HT-29 (cell line): ENCODE measurements around the gene UBE2L6. TPM values are rescaled to one million over a fixed set of nuclear protein-coding genes. Genes with fewer than 3 reads are reported as not detected.
"Not testable (repeated sequence)": the region's sequence is repeated elsewhere in the genome, so short reads cannot be mapped to it uniquely, and the experiment has no call there.

Source experiments
- DNase-seq: peaks from one replicate; pipeline ENCODE4 v3.0.0-alpha.2; 2015; ENCODE audit warnings: low spot score
- total RNA-seq: library from RNA; depleted of rRNA; stranded (reverse); fragments of >200 nt; shearing (Covaris generic); gene quantifications from 2 replicates; pipeline ENCODE4 v1.2.3, GENCODE V29; 2014

The UBE2L6 gene
- total RNA-seq, 1 experiment from 2014 or later, result 3.5 TPM

GRCh38 chr11:57566905-57567514 lies 462 bp downstream of the UBE2L6 start:
- no peak for DNase-seq

- peak; percentile 19 for DNase-seq
Observed at GRCh38 chr11:57566005-57566904, 1.2 kb downstream of the UBE2L6 start.

GRCh38 chr11:57562596-57562995 lies 4.9 kb downstream of the UBE2L6 start:
- DNase-seq, result peak; percentile 28

GRCh38 chr11:57560146-57560545 lies 7.3 kb downstream of the UBE2L6 start:
- DNase-seq, result peak; percentile 53

- DNase-seq, result no peak
Observed at GRCh38 chr11:57556041-57556440, 11.4 kb downstream of the UBE2L6 start.

- DNase-seq, result no peak
Observed at GRCh38 chr11:57555393-57555792, 12.1 kb downstream of the UBE2L6 start.

- no peak for DNase-seq
Observed at GRCh38 chr11:57552479-57552878, 15.0 kb downstream of the UBE2L6 start.

DNA sequence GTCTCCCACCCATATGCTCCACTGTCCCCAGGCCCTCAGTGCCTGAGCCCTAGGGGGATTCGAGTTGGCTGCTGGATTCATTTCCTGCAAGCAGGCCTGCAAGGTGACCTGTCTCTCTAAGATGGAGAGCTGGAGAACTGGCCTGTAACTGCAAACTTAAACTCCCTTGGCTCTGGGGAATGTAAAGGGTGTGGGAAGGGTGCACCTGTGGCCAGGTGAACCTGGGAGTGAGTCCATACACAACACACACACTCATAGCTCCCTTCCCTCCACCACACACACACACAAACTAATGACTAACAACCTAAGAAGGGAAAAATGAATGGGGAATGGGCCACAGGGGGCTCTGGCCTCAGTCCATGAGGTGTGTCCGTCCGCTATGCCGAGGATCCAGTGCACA lies 15.5 kb downstream of the UBE2L6 start:
- no peak for DNase-seq

DNA sequence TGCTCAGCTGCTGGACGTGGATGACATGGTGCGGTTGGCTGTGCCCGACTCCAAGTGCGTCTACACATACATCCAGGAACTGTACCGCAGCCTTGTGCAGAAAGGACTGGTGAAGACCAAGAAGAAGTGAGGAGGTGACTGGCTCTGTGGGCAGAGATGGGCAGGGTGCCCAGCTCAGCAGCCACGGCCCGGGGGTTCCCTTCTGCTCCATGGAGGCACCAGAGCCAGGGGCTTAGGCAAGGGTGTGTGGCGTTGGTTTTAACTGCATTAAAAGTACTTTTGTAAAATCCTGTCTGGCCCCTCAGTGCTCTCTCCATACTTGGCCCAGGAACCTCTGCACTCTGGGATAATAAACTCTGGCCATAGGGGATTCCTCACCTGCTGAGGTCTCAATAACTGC lies 17.5 kb downstream of the UBE2L6 start:
- no peak for DNase-seq

DNA sequence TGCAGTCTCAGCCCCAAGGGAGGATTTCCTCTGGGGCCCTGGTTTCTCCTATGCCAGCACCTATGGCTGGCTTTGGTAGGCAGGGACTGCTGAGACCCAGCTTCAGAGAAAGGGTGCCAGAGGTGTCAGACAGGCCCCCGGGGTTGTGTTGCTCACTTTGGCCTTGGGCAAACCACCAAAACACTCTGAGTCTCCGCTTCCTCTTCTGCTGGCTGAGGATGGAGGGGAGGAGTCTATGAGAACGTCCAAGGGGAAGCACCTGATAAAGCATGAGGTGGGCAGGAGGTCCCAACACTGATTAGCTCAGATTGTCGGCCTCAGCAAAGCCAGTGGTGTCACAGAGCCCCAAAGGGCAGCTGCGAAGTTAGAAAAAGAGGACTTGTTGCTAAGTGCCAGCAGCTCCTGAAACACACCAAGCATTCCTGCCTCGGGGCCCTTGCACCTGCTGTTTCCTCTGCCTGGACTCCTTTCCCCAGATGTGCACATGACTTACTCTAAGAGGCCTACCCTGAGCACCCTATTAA lies 19.6 kb downstream of the UBE2L6 start:
- no peak for DNase-seq

DNA sequence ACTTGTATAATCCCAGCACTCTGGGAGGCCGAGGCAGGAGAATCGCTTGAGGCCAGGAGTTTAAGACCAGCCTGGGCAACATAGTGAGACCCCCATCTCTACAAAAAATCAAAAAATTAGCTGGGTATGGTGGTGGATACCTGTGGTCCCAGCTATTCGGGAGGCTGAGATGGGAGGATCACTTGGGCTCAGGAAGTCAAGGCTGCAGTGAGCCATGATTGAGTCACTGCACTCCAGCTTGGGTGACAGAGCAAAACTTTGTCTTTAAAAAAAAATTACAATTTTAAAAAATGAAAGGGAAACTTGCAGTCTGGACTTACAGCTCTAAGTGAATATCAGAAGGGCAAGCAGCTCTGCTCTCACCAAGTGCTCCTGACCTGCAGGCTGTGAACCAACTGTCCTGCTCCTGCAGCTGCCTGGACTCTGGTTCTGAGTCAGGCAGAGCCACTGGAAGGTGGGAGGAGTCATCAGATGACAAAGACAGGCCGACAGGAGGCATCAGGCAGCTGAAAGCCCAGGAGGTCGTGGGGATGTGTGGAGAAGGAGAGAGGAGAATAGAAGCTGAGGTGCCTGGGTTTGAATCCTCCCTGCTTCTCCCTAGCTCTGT lies 20.5 kb downstream of the UBE2L6 start:
- DNase-seq, result peak; percentile 36

- DNase-seq, result no peak
Observed at GRCh38 chr11:57546451-57546850, 21.0 kb downstream of the UBE2L6 start.

DNA sequence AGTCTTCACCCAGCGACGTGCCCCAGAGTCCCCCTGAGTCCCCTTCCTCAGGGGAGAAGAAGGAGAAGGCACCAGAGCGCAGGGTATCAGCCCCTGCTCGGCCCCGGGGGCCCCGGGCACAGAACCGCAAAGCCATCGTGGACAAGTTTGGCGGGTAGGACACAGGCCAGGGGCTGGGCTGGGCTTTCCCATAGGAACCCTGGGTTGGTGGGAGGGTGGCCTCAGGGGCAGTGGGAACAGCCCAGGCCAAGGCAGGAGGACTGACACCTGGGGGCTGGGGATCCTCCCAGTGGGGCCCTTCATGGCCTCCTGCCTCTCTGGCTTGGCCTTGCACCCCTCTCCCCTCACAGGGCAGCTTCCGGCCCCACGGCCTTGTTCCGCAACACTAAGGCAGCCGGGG lies 21.6 kb downstream of the UBE2L6 start:
- DNase-seq, result no peak

- no peak for DNase-seq
Observed at GRCh38 chr11:57544566-57544965, 22.9 kb downstream of the UBE2L6 start.

- DNase-seq, result no peak
Observed at GRCh38 chr11:57543593-57543992, 23.9 kb downstream of the UBE2L6 start.

DNA sequence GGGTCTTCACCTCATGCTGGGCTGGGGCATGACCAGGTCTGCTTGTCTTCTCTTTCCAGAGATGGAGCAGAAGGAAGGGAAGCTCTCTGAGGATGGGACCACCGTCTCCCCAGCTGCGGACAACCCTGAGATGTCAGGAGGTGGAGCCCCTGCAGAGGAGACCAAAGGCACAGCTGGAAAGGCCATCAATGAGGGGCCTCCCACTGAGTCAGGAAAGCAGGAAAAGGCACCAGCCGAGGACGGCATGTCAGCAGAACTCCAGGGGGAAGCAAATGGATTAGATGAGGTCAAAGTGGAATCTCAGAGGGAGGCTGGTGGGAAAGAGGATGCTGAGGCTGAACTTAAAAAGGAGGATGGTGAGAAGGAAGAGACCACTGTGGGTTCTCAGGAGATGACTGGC lies 24.9 kb downstream of the UBE2L6 start:
- no peak for DNase-seq

GRCh38 chr11:57541169-57541568 lies 26.3 kb downstream of the UBE2L6 start:
- DNase-seq, result no peak

GRCh38 chr11:57539342-57539741 lies 28.1 kb downstream of the UBE2L6 start:
- DNase-seq, result no peak

GRCh38 chr11:57536947-57537619 lies 30.4 kb downstream of the UBE2L6 start, which contains the start of gene SMTNL1:
Gene SMTNL1 (plus strand): TSS chr11:57537595. CDS start chr11:57542643, 5,048 bp downstream.
- no peak for DNase-seq

- not testable (repeated sequence) for DNase-seq
Observed at GRCh38 chr11:57534449-57534848, 33.0 kb downstream of the UBE2L6 start.
